Body of pancreas (tissue), 4 donors: ENCODE results near the gene CTRB2.

Source experiments
- POLR2A ChIP-seq, 3 donors: fragments of 450-650 bp; IDR thresholded peaks; one replicate each; pipeline ENCODE4 v1.6.1; 2016; ENCODE audit warnings: antibody characterized with exemption in 3 of 3, mild to moderate bottlenecking in 2 of 3
- TF ChIP-seq, protein P1 (sequence below), 7 experiments: fragments of 450-650 bp in 4 of 7; fragments of 200-600 bp in 3 of 7; sonication (generic) in 3 of 7; IDR thresholded peaks; one replicate each; pipeline ENCODE4 v1.5.1; 2016 to 2019; ENCODE audit warnings: antibody characterized with exemption in 7 of 7

DNA sequence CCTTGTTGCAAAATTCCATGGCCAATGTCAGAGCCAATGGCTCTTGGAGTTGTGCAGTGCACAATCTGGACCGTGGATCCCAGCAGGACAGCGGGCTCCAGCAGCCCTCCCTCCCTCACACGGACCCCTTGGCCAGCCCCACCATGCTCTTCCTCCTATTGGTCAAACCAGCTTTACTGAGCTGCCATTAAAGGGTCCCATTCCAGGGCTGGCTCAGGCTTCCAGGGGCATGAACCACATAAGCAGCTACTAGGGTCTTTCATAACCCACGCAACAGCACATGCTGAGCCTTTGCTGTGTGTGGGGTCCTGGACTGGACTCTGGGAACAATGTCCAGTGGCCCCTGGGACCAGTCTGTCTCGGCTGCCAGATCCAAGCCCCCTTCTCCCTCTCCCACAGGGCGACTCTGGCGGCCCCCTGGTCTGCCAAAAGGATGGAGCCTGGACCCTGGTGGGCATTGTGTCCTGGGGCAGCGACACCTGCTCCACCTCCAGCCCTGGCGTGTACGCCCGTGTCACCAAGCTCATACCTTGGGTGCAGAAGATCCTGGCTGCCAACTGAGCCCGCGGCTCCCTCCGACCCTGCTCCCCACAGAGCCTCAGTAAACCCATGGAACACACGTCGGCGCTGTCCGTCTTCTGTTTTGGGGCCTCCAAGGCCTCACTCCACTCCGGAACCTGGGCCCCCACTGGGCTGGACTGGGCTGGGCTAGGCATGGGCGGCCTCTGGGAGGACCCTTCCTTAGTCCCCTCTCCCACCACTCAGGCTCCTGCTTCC lies 17.5 kb upstream of the CTRB2 start:
- TF ChIP-seq, protein P1, sequence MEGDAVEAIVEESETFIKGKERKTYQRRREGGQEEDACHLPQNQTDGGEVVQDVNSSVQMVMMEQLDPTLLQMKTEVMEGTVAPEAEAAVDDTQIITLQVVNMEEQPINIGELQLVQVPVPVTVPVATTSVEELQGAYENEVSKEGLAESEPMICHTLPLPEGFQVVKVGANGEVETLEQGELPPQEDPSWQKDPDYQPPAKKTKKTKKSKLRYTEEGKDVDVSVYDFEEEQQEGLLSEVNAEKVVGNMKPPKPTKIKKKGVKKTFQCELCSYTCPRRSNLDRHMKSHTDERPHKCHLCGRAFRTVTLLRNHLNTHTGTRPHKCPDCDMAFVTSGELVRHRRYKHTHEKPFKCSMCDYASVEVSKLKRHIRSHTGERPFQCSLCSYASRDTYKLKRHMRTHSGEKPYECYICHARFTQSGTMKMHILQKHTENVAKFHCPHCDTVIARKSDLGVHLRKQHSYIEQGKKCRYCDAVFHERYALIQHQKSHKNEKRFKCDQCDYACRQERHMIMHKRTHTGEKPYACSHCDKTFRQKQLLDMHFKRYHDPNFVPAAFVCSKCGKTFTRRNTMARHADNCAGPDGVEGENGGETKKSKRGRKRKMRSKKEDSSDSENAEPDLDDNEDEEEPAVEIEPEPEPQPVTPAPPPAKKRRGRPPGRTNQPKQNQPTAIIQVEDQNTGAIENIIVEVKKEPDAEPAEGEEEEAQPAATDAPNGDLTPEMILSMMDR (IDR thresholded peaks at IDR 0.05) = no peak
- TF ChIP-seq POLR2A (IDR thresholded peaks at IDR 0.05) = peak; percentile 45 to 84 (median 64)
